GM12892 (cell line): ENCODE data around the gene KIF5B.
"Not testable (repeated sequence)": the region's sequence is repeated elsewhere in the genome, so short reads cannot be mapped to it uniquely, and the experiment has no call there.

Experiments used
- POLR2A ChIP-seq: IDR thresholded peaks from 2 replicates; pipeline ENCODE4 v1.6.1; 2011; ENCODE audit warnings: low read depth, low read length, control low read depth
- POLR2AphosphoS5 ChIP-seq: IDR thresholded peaks from 2 replicates; pipeline ENCODE4 v1.6.1; 2011; ENCODE audit warnings: low read depth, low read length, control low read depth
- TAF1 ChIP-seq: IDR thresholded peaks from 2 replicates; pipeline ENCODE4 v1.6.1; 2011; ENCODE audit warnings: low read depth, mild to moderate bottlenecking, control low read depth, low read length, borderline replicate concordance

DNA sequence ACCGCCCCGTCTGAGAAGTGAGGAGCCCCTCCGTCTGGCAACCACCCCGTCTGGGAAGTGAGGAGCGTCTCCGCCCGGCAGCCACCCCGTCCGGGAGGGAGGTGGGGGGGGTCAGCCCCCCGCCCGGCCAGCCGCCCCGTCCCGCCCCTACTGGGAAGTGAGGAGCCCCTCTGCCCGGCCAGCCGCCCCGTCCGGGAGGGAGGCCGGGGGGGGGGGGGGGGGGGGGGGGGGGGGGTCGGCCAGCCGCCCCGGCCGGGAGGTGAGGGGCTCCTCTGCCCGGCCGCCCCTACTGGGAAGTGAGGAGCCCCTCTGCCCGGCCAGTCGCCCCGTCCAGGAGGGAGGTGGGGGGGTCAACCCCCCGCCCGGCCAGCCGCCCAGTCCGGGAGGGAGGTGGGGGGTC is 86.4 kb downstream of the KIF5B start:
- not testable (repeated sequence) for TF ChIP-seq POLR2A, TAF1, POLR2AphosphoS5
